ENCODE measurements around the gene PEX26.

GRCh38 chr22:18145676-18146388, 68.0 kb downstream of the PEX26 start:
- TF ChIP-seq RAD51 (IDR thresholded peaks at IDR 0.05; ENCODE audit: borderline replicate concordance): no peak
- TF ChIP-seq MBD4 (IDR thresholded peaks at IDR 0.05; ENCODE audit: borderline replicate concordance, low read length): no peak
- no peak for TF ChIP-seq ATF7 (IDR thresholded peaks at IDR 0.05)
- no peak for TF ChIP-seq ATF7 (CRISPR knock-in tag; IDR thresholded peaks at IDR 0.05)
- TF ChIP-seq ZBTB43 (CRISPR knock-in tag; conservative IDR thresholded peaks at IDR 0.05): no peak
- TF ChIP-seq NR1H2 (CRISPR knock-in tag; IDR thresholded peaks at IDR 0.05; ENCODE audit: borderline replicate concordance, low read depth): no peak
- TF ChIP-seq NFIC (IDR thresholded peaks at IDR 0.05; ENCODE audit: low read length): no peak
- TF ChIP-seq TGIF2 (CRISPR knock-in tag; IDR thresholded peaks at IDR 0.05): no peak
- no peak for TF ChIP-seq KDM5B (CRISPR knock-in tag; IDR thresholded peaks at IDR 0.05; ENCODE audit: borderline replicate concordance)
- no peak for TF ChIP-seq KMT2A (CRISPR knock-in tag; IDR thresholded peaks at IDR 0.05)
